BJ (cell line): ENCODE results near the gene DNAJB1. TPM values are rescaled to one million over a fixed set of nuclear protein-coding genes. Genes with fewer than 3 reads are reported as not detected.

Source experiments
- CTCF ChIA-PET: fragments of 350-600 bp; formaldehyde crosslinking; extraction: SDS; loops from one replicate; lab custom pipeline; 2021; ENCODE audit warnings: antibody characterized with exemption, inconsistent platforms; lab: Yijun Ruan, JAX
- POLR2A ChIA-PET: fragments of 300-600 bp; sonication (Branson Sonifier 250); formaldehyde crosslinking; extraction: SDS; loops from one replicate; lab custom pipeline; 2021; ENCODE audit warnings: antibody characterized with exemption; lab: Charles Lee
- DNase-seq: peaks from one replicate; pipeline ENCODE4 v3.0.0-alpha.2; 2011; ENCODE audit warnings: low read depth
- H3K27me3 ChIP-seq: 2 replicates; pipeline ENCODE4 v1.6.0; 2011; ENCODE audit warnings: low read length; ENCODE audit not compliant: control insufficient read depth, insufficient read depth
- H3K36me3 ChIP-seq: 2 replicates; pipeline ENCODE4 v1.5.1; 2011; ENCODE audit warnings: low read length; ENCODE audit not compliant: control insufficient read depth, insufficient read depth
- H3K4me3 ChIP-seq: 2 replicates; pipeline ENCODE4 v1.5.1; 2011; ENCODE audit warnings: low read depth, mild to moderate bottlenecking, control low read depth, low read length
- CTCF ChIP-seq: IDR thresholded peaks from 2 replicates; pipeline ENCODE4 v1.5.1; 2011; ENCODE audit warnings: low read depth, mild to moderate bottlenecking, control low read depth, inconsistent platforms, low read length, moderate library complexity; ENCODE audit not compliant: insufficient read depth
- polyA plus RNA-seq: library from polyadenylated mRNA; depleted of rRNA; stranded (reverse); fragments of >200 nt; gene quantifications from 2 replicates; pipeline ENCODE4 v1.2.3, GENCODE V29; 2011

Gene DNAJB1
- polyA plus RNA-seq, 1 experiment = 133 TPM

GRCh38 chr19:14528419-14529253 is 10.4 kb upstream of the DNAJB1 start:
- POLR2A ChIA-PET = interaction anchor here (1.1 kb wide), 1 partner anchor 10 kb away, joined by 6 read pairs; the partner anchor contains the start of gene DNAJB1
- no peak for DNase-seq
- no peak for TF ChIP-seq CTCF
- H3K4me3 ChIP-seq = peak overlapping the region; percentile 61
- CTCF ChIA-PET = no interaction called here
- no peaks in the 10 kb centered on the region for H3K36me3 ChIP-seq
- H3K27me3 ChIP-seq = no peaks in the 10 kb centered on the region

- Histone ChIP-seq H3K27me3 (no peaks in the 10 kb centered on the region), H3K36me3 (no peaks in the 10 kb centered on the region), H3K4me3 (no peak overlapping the region)
- DNase-seq = no peak
- TF ChIP-seq CTCF = no peak
- CTCF ChIA-PET = interaction anchor here (1.0 to 1.3 kb wide), 2 partner anchors 10 to 31 kb away, joined by 3 to 4 read pairs; no protein-coding TSS in a partner anchor
- POLR2A ChIA-PET = no interaction called here
Measured at GRCh38 chr19:14526423-14526822, 8.2 kb upstream of the DNAJB1 start.

- ChIA-PET POLR2A (no interaction called here), CTCF (interaction anchor here (1.0 kb wide), 1 partner anchor 10 kb away, joined by 3 read pairs; no protein-coding TSS in a partner anchor)
- Histone ChIP-seq H3K4me3 (no peak overlapping the region), H3K36me3 (no peaks in the 10 kb centered on the region), H3K27me3 (no peaks in the 10 kb centered on the region)
- no peak for DNase-seq
- TF ChIP-seq CTCF = no peak
Measured at GRCh38 chr19:14525729-14526128, 7.5 kb upstream of the DNAJB1 start.

- ChIA-PET POLR2A (no interaction called here), CTCF (interaction anchor here (1.2 to 1.6 kb wide), 2 partner anchors 36 to 46 kb away, joined by 3 read pairs; partner anchors contain the start of gene PTGER1)
- H3K4me3 ChIP-seq = no peak overlapping the region
- no peak for DNase-seq
- peaks cover 6% of the 10 kb centered on the region; the same call in 1 of the 2 replicates for H3K36me3 ChIP-seq
- H3K27me3 ChIP-seq = no peaks in the 10 kb centered on the region
- TF ChIP-seq CTCF = no peak
Measured at GRCh38 chr19:14520543-14520942, 2.3 kb upstream of the DNAJB1 start.

- POLR2A ChIA-PET = no interaction called here
- CTCF ChIA-PET = interaction anchor here (1.6 kb wide), 1 partner anchor 37 kb away, joined by 3 read pairs; no protein-coding TSS in a partner anchor
- Histone ChIP-seq H3K36me3 (peaks cover 10% of the 10 kb centered on the region), H3K4me3 (no peak overlapping the region), H3K27me3 (no peaks in the 10 kb centered on the region)
- no peak for TF ChIP-seq CTCF
- no peak for DNase-seq
Measured at GRCh38 chr19:14519860-14520407, 1.7 kb upstream of the DNAJB1 start.
